Right cardiac atrium (tissue), 5 donors: ENCODE data around the gene HRH2. TPM values are rescaled to one million over a fixed set of nuclear protein-coding genes. Genes with fewer than 3 reads are reported as not detected.
"Not testable (repeated sequence)": the region's sequence is repeated elsewhere in the genome, so short reads cannot be mapped to it uniquely, and the experiment has no call there.

ENCODE experiments used
- ATAC-seq, 2 donors: fragments of 200-7000 bp; cut with Tn5 transposase; one replicate each; pipeline versions ENCODE4 v1.8.0 to v1.9.1; 2020; ENCODE audit warnings: moderate library complexity in 2 of 2, mild to moderate bottlenecking in 1 of 2
- DNase-seq, 3 donors: peaks; one replicate each; pipeline ENCODE4 v3.0.0-alpha.2; 2020
- H3K27ac ChIP-seq: one replicate; pipeline ENCODE4 v1.5.1; 2013; ENCODE audit warnings: mild to moderate bottlenecking, low read length, control low read depth, moderate library complexity
- H3K27me3 ChIP-seq: one replicate; pipeline ENCODE4 v1.6.1; 2013; ENCODE audit not compliant: control insufficient read depth, insufficient read depth
- H3K4me1 ChIP-seq: one replicate; pipeline ENCODE4 v1.6.1; 2013; ENCODE audit warnings: low read length; ENCODE audit not compliant: control insufficient read depth, insufficient read depth
- H3K4me3 ChIP-seq: one replicate; pipeline ENCODE4 v1.5.1; 2013; ENCODE audit warnings: low read length, control low read depth
- H3K9me3 ChIP-seq: one replicate; pipeline ENCODE4 v1.6.1; 2013; ENCODE audit warnings: low read length; ENCODE audit not compliant: control insufficient read depth
- WGBS: extraction: QIAGEN DNeasy Blood & Tissue Kit; methylation state at CpG from one replicate; pipeline ENCODE4 v1.1.7; 2013; 5-methylcytosine and 5-hydroxymethylcytosine counted together
- intact Hi-C, 4 donors: fragments of 100-400 bp; cut with DNase I; formaldehyde crosslinking; loops; one replicate each; pipeline versions ENCODE4 v1.11.0 to v1.14.0; 2022 to 2023
- polyA plus RNA-seq: library from polyadenylated mRNA; stranded (reverse); fragments of 200-250 nt; gene quantifications from one replicate; pipeline ENCODE4 v1.2.3, GENCODE V29; 2013
- total RNA-seq, 4 donors: library from RNA; stranded (reverse); fragmentation: NEBNext Ultra II Directional; extraction: Animal tissue kit (Norgen Biotek cat#: 25700); gene quantifications; one replicate each; pipeline ENCODE4 v1.2.1, GENCODE V29; 2021
- donor health status: healthy with polysubstance abuse.
- donor health status: DM: no; HTN: yes; CAD: no.
- donor health status: DM: no; HTN: no; CAD: no.
- donor health status: DM: no; HTN: yes; CAD: no; lungs with severe emphysema.
- donor health status: DM: yes; HTN: yes; CAD: no.

Gene HRH2
- total and polyA plus RNA-seq, 5 donors: 18.6 to 37.5 (median 31.2) TPM

DNA sequence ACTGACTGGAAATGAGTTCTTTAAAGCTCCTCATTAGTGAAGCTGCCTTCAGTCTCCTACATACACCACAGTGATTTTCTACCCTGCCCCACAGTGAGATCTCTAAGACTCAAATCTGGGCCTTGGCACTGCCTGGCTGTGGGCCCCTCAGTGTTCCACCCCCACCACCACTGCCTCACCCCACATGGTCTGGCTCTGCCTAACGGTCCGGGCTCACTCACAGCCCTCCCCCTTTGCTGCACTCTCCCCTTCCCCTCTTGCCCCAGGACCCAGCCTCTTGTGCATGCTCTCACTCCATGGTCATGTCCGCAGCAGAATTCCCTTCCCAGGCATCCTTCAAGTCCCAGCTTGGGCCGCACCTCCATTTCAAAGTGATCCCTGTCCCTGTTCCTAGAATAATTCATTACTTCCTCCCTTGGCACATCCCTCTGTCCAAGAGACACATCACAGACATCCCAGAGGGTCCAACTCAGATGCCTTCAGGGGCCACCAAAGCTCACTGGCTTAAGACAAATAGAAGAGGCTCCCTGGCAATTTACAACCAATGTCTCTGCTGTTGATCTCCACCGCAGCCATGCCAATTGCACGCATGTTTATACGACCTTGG lies 56.7 kb downstream of the HRH2 start:
- Histone ChIP-seq H3K4me3 (no peak overlapping the region), H3K27me3 (no peaks in the 10 kb centered on the region), H3K4me1 (peaks cover 3% of the 10 kb centered on the region), H3K27ac (no peak overlapping the region), H3K9me3 (no peaks in the 10 kb centered on the region)
- intact Hi-C loops: loop anchor here in 3 of 4 donors (5.0 kb wide), 3 partner anchors 172 to 182 kb away; no protein-coding TSS in a partner anchor
- ATAC-seq (no peak), DNase-seq (no peak)
- 86% methylated on average over 7 of the region's 7 CpGs for WGBS

DNA sequence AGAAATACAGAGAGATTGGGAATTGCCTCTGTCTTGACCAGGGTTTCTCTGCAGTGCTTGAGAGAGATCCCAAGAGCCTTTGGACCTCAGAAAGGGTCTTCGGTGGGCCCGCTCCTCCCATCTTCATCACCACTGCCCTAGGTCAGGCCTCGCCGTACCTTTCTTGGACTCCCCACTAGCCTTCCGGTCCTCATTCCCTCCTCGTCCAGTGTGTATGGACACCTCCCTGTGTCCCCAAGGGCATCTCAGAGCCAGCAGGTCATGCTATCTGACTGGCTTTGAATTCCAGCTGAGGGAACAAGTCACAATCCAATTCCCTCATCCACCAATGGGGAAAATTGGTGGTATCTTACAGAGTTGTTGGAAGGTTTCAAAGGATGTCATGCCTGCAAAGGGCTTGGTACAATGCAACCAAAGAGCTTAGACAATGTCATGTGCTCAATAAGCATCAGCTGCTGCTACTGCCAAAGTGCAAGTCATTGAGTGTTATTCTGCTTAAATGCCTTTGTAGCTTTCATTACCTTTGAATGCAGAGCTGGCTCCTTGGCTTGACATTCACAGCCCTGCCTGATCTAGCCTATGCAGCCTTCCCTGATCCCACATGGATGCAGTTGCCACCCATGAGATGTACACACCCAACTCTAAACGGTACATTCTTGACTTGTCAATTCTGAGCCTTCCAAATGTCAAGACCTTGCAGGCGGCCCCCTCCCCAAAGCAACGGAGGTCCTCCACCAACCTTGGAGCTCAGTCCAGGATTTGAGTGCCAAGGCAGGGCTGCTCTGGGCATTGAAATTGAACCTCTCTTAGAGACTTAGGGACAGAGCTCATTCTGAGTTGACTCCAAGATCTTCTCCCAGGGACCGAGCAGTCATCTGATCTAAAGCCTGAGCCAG lies 58.0 kb downstream of the HRH2 start:
- Histone ChIP-seq H3K27ac (no peak overlapping the region), H3K4me3 (no peak overlapping the region), H3K4me1 (peaks cover 3% of the 10 kb centered on the region), H3K27me3 (no peaks in the 10 kb centered on the region), H3K9me3 (no peaks in the 10 kb centered on the region)
- intact Hi-C loops: loop anchor here in 3 of 4 donors (5.0 kb wide), 2 partner anchors 179 to 184 kb away; no protein-coding TSS in a partner anchor
- ATAC-seq (no peak), DNase-seq (no peak)
- WGBS: 89% methylated on average over 10 of the region's 10 CpGs

DNA sequence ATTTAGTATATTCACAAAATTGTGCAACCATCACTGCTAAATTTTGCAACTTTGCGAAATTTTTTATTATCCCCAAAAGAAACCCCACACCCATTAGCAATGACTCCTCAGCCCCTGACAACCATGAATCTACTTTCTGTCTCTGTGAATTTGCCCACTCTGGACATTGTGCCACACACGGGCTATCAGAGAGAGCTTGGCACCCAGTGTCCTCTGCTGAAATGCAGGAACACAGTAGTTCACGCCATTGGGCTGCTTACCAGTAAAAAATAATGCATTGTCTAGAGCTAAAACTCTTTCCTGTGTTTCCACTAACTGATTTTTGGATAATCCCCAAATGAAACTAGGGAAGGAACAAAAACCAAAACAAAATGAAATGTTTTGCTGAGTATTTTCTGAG lies 60.0 kb downstream of the HRH2 start:
- Histone ChIP-seq H3K9me3 (no peaks in the 10 kb centered on the region), H3K4me3 (no peak overlapping the region), H3K27me3 (no peaks in the 10 kb centered on the region), H3K4me1 (peaks cover under 1% of the 10 kb centered on the region), H3K27ac (no peak overlapping the region)
- DNase-seq: no peak
- WGBS: 81% methylated on average over 3 of the region's 3 CpGs
- no peak for ATAC-seq
- intact Hi-C loops: loop anchor here (2.0 to 5.0 kb wide), 3 partner anchors 181 to 186 kb away; no protein-coding TSS in a partner anchor

DNA sequence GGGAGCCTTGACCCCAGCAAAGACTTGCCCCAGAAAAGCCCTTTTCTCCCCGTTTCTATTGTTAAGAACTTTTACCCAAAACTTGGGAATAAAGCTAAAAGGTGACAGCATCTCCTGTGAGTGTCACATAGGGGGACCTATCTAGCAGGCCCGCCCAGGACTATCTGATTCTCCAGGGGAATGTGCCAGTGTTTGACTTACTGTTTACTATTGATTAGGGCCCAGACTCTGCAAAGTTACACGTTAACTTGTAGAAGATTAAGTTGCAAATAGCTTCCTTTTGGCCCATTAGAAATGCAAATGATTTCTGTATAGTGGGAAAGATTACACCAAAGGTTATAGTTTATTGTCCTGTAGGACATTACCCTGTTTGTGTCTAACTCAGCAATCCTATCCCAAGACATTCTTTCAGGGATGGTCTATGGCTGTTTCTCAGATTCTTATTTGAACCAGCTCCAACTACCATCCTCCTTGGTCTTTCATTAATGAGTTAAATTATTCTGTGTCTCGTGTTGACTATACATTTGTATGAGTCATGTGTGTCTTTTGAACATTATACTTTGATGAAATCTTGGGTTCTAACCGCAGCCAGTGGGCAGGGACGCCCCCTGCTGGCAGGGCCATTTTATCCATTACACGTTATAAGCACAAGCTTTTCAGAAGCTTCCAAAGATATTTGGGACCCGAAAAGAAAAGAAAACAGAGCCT lies 60.7 kb downstream of the HRH2 start:
- Histone ChIP-seq H3K27ac (no peak overlapping the region), H3K9me3 (no peaks in the 10 kb centered on the region), H3K4me3 (no peak overlapping the region), H3K4me1 (no peaks in the 10 kb centered on the region), H3K27me3 (no peaks in the 10 kb centered on the region)
- intact Hi-C loops: loop anchor here (2.0 to 5.0 kb wide), 3 partner anchors 181 to 186 kb away; no protein-coding TSS in a partner anchor
- DNase-seq (peak; percentile 37 to 79 (median 73)), ATAC-seq (no peak)
- WGBS: 33% methylated on average over 8 of the region's 8 CpGs

DNA sequence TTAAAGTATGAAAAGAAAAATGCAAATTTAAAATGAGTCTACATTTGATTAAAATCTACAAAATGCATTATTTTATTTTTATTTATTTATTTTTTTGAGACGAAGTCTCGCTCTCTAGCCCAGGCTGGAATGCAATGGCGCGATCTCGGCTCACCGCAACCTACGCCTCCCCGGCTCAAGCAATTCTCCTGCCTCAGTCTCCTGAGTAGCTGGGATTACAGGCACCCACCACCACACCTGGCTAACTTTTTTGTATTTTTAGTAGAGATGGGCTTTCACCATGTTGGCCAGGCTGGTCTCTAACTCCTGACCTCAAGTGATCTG lies 61.2 kb downstream of the HRH2 start:
- intact Hi-C loops: loop anchor here (2.0 to 5.0 kb wide), 3 partner anchors 182 to 187 kb away; no protein-coding TSS in a partner anchor
- not testable (repeated sequence) for H3K9me3 ChIP-seq, ATAC-seq, H3K4me3 ChIP-seq, H3K27me3 ChIP-seq, H3K4me1 ChIP-seq, H3K27ac ChIP-seq, DNase-seq
- WGBS: 95% methylated on average over 8 of the region's 8 CpGs

DNA sequence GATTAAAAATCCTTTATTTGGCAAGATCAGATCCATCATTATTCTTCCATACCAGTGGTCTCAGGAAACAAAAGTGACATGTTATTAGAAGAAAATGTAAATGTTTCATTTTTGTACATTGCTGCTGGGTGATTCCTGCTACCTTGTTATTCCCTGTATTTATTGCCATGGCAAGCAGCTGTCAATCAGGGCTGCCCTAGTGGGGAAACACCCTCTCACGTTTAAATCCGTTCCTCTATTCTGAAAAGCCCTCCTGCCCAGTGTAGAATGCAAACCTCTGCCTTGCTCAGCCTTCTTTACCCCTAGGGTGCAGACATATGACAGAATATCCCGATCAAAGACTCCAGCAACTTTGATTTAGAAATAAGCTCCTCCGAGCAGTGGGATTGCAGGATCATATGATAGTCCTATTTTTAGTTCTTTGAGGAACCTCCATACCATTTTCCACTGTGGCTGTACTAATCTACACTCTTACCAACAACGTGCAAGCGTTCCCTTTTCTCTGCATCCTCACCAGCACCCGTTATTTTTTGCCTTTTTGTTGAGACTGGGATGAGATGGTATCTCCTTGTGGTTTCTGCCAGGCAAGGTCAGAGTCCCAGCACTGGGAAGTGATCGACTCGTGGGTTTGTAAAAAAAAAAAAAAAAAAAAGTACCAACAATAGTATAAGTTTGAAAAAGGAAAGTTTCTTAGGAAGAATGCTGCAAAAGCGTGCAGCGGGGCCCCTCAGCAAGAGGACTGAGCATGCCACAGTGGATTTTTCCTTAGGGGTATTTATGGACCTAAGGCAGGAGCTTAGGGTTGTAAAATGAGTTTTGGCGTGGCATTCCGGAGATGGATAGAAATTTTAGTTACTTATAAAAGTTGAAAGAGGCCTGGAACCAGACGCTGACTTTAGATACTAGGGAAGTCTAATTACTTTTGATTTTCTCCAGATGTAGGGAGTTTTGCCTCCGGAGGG lies 66.7 kb downstream of the HRH2 start:
- H3K4me3 ChIP-seq: no peak overlapping the region
- ATAC-seq: no peak

DNA sequence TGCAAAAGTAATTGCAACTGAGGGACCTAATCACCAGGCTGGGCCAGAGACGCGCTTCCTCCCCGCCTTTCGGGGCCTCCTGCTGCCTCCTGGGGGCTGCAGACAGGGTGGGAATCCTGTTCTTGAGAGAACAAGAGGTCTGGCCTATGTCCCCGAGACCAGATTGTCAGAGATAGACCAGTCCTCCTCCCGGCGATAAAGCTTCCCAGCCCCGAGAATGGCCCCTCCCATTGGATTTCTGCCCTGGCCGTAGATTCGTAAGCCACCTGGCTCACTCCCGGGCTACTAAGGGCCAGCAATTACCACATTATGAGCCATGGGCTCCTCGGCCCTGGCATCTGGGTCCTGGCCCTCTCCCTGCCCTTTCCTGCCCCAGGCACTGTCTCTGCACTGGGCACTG lies 70.4 kb downstream of the HRH2 start:
- ATAC-seq (no peak), DNase-seq (no peak)
- WGBS: 50% methylated on average over 12 of the region's 12 CpGs
- intact Hi-C loops: loop anchor here in 1 of 4 donors (5.0 kb wide), 1 partner anchor 196 kb away; no protein-coding TSS in a partner anchor
- Histone ChIP-seq H3K4me3 (no peak overlapping the region), H3K27me3 (no peaks in the 10 kb centered on the region), H3K9me3 (no peaks in the 10 kb centered on the region), H3K27ac (no peak overlapping the region), H3K4me1 (no peaks in the 10 kb centered on the region)

More for the DNA sequence above, 66.7 kb downstream of the HRH2 start:
- intact Hi-C loops: loop anchor here in 1 of 4 donors (5.0 kb wide), 1 partner anchor 192 kb away; no protein-coding TSS in a partner anchor
- Histone ChIP-seq H3K4me1 (no peaks in the 10 kb centered on the region), H3K27me3 (no peaks in the 10 kb centered on the region), H3K27ac (no peak overlapping the region), H3K9me3 (no peaks in the 10 kb centered on the region)
- DNase-seq: no peak
- WGBS: 53% methylated on average over 15 of the region's 15 CpGs

DNA sequence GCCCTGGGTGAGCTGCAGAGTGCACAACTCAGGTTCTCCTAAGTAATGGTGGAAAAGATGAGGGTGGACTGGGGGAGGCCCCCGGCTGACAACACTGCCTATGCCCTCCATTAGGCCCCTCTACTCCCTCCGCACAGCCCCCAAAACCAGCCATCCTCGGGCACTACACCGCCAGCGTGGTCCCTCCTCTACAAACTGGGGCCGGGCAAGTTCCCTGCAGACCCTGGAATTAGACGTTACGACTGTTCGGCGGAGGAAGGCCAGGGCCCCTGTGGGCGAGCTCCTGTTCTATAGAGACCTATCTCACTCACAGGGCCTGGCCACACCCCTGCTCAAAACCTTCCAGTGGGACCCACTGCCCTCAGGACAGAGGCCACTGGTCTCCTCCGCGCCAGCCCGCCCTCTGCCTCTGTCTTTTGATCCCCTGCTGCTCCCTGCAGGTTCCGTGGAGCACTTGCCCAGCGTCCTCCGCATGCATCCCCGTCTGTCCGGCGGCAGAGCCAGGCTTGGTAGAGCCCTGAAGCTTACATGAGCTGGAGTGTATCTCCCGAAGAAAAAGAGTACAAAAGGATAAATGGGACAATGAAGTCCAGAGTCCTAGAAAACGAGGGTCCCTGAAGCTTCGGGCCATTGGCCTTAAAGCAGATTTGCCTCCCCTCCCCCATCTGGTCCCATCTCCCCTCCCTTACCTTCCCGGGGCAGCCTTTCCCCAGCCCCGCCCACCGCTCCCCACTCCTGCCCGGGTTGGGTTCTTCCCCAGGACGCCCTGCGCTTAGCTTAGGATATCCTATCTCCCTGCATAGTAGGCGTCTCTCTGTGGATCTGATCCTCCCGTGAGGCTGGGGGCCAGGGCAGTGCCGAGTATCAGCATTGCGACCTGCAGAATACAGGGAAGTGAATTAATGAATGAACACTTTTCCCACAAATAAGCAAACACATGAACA lies 71.3 kb downstream of the HRH2 start:
- intact Hi-C loops: loop anchor here in 1 of 4 donors (5.0 kb wide), 1 partner anchor 197 kb away; no protein-coding TSS in a partner anchor
- WGBS: 15% methylated on average over 33 of the region's 33 CpGs
- no peaks in the 10 kb centered on the region for H3K27me3 ChIP-seq
- no peaks in the 10 kb centered on the region for H3K4me1 ChIP-seq
- H3K9me3 ChIP-seq: peaks cover 1% of the 10 kb centered on the region
- DNase-seq (peak in 1 of 3 donors; percentile 27), ATAC-seq (peak; percentile 54)
- no peak overlapping the region for H3K27ac ChIP-seq
- H3K4me3 ChIP-seq: no peak overlapping the region

DNA sequence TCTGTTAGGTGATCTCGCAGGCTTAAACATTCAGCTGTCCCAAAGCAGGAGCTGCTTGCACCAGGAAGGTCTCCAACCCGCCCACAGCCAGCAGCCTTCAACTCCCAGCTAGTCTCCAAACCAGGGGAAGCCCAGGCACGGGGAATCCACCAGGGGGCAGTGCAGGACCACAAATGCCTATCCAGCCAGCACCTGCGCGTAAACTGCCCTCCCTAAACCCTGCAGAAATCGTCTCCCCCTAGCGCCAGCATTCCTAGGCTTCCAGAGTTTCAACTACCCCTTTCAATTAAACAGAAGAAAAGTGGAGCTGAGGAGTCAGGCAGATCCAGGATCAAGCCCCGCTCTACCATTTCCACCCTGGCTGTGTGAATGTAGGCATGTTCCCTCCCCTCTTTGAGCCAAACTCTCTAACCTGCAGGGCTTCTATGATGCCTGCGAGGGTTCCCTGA lies 72.0 kb downstream of the HRH2 start:
- DNase-seq (peak; percentile 84 to 96 (median 95)), ATAC-seq (peak; percentile 89 to 95)
- Histone ChIP-seq H3K27me3 (no peaks in the 10 kb centered on the region), H3K4me1 (no peaks in the 10 kb centered on the region), H3K9me3 (peaks cover 1% of the 10 kb centered on the region), H3K4me3 (no peak overlapping the region), H3K27ac (no peak overlapping the region)
- intact Hi-C loops: loop anchor here in 1 of 4 donors (5.0 kb wide), 1 partner anchor 198 kb away; no protein-coding TSS in a partner anchor
- 7% methylated on average over 9 of the region's 9 CpGs for WGBS
